NCI-H1436 (cell line): ENCODE data around the gene GPC4.

ENCODE experiments used
- DNase-seq: peaks from one replicate; lab custom pipeline; 2025; lab: John Stamatoyannopoulos, UW

Gene GPC4

DNA sequence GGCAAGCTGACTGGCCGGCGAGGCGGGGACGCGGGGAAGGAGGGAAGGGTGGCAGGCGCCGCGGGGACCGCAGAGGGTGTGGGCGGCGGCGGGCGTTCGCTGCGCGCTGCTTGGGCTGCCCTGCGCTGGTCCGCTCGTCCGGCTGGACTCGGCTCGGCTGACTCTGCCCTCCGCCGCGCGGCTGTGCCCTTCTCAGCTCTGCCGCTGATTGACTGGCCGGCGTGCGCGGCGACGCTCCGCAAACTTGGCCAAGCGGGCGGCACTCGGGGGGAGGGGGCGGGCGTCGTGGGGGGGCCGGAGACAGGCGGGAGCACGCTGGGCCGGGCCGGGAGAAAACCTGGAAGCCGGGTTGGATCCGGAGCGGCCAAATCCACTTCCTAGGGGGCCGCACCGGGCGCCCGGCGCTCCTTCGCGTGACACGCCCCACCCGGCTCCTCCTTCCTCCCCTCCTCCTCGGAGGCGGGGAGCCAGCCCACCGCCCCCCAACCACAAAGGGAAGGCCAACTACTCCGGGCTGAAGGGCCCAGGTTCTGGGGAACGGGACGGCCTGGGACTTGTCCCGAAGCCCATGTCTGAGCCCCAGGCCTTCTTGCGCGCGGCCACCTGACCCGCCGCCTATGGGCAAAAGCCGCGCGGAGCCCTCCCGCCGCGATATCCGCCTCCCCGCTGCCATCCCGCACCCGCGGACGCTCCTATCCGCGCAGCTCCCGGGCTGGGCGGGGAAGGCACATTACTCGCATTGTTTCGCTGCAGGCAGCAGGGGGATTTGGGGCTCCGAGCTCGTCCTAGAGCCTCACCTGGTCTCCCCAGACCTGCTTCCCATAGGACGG is at the start of gene GPC4:
Gene GPC4 (minus strand): TSS at position 214 of the 830 bp plus-strand sequence. CDS start 524 bp downstream, outside the sequence.
- peak; percentile 24 for DNase-seq

DNA sequence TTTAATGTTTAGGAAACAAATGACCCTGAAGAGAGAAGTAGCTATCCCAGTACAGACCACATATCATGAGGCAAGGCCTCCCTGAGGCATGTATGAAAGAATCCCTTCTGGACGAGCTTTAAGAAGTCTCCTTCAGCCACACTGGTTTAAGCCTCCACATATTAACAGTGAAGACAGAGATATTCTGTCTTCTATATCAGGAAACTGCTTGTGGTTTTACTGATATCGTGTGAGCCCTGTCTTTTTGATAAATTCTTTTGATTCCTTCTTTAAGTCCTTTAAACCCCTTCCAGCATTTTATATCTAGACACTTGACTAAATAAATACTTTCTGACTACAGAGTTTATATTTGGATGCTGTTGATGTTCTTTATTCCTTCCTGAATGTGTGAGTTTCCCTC is 45.9 kb upstream of the GPC4 start:
- DNase-seq: no peak

DNA sequence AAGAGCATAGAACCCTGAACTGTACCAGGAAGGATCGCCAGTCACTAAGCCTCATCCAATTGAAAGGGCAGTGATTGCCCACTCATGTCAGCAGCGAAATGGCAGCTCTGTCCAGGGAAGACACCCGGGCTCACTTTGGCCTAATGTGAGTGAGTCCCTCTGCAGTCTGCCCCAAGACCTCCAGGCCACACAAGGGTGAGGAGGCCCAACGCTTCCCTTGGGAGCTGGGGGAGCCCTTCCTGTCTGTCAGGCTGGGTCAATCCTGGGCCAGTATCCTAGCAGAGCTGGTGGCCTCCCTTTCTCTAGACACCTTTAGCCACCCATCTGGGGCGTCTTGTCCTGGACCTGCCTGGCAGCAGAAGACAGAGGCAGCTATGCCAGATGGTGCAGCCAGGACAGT is 39.6 kb upstream of the GPC4 start:
- no peak for DNase-seq

DNA sequence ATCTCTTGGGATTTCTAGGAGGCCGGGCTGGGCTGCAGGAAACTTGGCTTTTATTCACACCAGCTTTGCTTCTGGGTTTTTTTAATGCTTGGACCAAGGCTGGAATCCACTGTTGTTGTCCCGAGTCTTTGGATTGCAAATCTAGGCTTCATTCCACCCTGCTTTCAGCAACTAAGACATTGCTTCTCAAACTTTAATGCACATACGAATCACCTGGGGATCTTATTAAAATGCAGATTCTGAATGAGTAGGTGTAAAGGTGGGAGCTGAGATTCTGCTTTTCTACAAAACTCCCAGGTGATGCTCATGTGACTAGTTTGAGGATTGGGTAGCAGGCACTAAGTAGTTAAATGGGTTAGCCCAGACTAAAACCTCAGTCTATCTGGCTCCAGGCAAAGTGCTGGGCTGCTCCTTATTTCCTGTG is 39.2 kb upstream of the GPC4 start:
- DNase-seq: no peak

DNA sequence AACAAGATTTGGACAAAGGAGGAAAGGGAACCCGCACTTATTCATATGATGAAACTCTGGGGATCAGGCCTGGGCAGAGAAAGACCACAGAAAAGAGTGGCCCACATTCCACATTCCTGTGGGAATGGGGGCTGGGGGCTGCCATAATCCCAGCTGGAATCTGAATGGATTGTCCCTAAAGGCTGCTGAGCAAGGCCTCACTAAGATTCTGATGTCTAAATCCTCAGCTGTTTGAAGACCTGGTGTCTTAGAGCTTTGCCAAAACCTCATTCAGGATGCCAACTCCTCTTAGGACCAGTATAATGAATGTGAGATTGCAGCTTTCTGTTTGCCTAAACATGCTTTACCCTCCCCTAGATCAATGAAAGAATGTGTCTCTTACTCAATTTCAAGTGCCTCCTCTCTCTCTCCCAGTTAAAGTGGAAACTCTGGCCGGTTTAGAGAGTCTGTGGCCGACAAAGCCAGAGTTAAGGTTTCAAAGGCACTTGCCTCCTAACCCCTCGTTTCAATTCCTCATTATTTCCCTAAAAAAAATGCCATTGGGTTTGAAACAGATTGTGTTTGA is 33.3 kb upstream of the GPC4 start:
- no peak for DNase-seq

DNA sequence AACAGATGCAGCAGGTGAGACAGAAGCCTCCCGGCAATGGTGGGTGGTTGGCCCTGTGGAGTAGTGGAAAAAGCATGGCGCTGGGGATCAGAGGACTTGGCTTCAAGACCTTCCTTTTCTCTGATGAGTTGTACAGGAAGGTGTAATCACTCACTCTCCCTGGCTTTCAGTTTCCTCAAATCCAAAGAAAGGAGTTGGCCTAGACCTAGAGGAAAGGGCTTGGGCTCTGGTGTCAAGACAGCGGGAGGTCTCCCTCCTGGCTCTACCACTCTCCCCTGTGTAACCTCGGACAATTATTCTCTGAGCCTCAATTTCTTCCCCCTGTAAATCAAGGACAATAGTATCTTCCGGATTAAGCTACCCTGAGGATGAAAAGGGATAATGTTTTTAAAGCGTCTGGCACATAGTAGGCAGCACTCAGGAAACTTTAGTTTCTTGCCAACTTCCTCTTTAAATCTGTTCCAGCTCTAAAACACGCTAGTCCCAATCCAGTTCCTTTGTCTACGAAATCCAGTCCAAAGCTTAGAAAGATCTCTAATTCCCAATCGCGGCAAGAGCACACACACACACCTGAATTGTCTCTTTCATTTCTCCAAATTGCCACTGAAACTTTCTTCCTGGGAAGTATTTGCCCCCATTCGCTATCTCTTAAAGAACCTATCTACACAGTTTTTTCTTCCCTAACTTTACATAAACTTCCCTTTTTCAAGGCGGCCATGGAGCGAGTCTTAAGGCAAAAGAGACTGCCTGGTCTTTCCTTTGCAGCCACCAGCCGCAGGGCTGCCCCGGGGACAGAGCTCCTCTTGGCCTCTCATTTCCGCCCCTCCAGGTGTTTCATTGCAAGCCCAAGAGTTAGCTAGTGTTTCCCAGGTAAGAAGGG is 29.9 kb upstream of the GPC4 start:
- DNase-seq: peak; percentile 56

DNA sequence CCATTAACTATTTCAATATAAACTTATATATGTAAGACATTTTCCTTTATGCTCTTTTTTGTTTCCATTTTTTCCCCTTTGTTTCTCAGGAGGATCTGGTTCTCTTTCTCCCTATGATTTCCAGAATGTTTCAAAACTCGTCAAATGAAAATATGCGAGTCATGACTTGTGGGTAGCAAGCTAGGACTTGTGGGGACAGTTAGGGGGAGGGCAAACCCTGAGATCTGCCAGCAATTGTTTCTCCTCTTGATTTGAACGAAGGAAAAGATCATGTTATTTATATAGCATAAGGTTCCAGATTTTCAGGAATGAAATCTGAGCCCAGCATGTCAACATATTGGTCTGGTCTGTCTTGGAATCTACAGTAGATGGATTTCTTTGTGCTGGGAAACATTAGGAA is 28.9 kb upstream of the GPC4 start:
- no peak for DNase-seq

DNA sequence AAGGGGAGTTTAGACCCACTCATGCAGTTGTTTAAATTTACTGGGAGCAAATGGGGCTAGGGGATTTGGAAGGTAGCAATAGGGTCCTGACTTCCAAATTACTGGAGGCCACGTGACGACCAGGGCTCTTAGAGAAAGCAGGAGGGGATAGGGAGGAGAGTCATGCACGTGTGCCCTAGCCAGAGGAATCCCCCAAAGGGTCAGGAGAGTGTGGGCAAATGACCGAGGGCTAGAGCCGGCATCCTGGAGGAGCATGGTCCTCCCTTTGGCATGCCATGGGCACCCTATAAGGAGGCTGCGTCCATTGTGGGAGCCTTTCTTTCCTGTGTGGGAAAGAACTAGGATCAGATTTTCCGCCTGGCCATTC is 25.5 kb upstream of the GPC4 start:
- DNase-seq: no peak

DNA sequence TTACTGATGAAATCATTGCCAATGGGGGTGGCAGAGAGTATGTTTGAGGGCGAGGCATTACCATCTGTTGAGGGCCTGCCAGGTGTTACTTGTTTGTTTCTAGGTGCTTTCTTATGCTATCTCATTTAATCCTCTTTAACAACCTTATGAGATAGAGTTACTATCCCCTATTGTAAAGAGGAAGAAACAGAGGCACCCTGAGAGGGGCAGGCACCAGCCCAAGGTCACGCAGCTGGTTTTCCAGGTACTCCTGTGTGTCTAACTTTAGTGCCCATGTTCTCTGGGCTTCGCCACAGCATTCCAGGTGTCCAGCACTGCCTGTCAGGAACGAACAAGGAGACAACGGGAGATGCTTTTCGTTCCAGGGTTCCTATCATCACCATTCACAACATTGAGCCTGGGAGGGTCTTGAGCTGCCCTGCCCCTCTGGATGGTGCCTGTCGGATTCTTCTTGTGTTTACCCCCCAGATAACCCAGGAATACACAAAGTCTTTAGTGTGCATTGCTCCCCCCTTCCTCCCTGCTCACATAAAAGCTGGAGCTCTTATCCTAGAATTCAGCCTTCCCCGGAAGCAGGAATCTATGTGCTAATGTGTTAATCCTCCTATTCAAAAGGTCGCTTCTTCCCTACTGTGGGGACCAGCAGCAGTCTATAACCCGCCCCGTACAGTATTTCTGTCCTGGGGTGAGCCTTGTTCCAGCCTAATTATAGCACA is 24.9 kb upstream of the GPC4 start:
- no peak for DNase-seq

DNA sequence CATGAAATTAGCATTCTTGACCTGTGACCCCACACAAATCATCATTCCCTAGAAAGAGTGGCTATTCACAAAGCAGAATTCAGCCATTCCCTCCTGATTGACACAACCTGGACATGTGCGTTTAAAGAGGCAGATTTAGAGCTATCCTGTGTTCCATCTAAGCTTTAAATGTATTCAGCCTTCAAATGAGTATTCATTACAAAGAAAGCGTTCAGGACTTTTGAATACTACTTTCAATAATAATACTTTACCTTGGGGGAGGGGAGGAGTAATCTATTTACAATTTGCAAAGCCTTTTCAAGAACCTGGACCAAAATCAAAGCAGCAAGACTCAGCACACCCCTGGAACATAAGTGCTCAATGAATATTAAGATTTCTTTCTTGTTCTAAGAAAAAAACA is 22.5 kb upstream of the GPC4 start:
- DNase-seq: no peak

DNA sequence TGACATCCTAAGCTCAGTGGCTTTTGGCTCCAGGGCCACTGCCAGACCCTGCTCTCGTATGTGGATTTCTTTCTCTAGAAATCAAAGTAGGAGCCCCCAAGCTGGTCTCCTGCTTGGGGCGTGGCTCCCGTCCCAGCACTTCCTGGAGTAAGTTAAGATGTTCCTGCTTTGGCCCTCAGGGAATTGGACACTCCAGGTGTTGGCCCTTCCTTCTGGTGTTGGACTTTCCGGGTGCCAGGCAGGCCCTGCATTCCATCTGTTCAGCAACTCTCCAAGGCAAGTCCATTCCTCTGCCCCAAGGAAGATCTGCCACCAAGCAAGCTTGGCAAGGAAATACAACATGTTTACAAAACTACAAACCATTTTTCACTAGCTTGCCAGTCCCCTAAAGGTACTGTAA is 22.1 kb upstream of the GPC4 start:
- no peak for DNase-seq

DNA sequence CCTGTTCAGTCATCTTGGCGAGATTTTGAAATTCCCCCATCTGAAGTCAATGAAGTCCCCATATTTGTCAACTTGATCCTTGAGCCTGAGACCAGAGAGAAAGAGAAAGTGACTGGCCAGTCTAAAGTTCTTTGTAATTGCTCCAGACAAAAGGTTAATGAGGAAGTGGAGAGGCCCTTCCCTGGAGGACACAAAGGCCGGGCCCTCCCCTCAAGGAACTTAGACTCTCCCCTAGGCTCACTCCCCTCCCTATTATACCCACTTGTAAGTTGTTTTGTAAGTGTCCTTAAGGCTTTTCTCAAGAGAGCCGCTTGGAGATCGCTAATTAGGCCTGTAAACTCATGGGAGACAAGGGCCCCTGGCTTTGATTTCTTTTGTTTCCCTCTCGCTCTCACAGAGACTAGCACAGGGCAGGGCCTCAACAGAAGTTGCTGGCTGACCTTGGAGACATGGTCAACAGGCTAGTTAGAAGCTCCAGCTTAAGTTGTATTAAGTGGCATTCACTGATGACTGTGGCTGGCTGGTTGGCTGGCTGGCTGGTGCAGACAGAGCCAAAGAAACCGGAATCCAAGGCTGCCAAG is 20.3 kb upstream of the GPC4 start:
- peak; percentile 27 for DNase-seq

DNA sequence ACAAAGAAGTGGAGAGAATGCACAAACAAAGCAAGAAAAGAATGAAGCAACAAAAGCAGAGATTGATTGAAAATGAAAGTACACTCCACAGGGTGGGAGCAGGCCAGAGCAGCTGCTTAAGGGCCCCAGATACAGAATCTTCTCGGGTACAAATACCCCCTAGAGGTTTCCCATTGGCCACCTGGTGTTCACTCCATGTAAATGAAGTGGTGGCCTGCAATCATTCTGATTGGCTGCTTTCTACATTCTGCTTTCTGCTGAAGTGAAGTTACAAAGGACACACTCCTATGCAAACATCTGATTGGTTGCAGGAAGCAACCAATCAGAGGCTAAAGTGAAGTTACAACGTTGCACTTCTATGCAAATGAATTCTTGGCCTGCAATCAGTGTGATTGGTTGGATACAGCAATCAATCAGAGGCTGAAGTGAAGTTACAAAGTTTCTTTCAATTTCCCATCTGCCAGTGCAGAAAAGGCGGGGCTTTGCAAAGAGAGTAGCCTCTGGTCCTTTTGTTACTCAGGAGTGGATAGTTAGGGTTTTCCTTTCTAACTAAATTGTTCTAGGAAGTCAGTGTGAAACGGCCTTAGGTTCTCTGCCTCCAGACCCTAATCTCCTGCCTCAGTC is 19.0 kb upstream of the GPC4 start:
- DNase-seq: peak; percentile 37

DNA sequence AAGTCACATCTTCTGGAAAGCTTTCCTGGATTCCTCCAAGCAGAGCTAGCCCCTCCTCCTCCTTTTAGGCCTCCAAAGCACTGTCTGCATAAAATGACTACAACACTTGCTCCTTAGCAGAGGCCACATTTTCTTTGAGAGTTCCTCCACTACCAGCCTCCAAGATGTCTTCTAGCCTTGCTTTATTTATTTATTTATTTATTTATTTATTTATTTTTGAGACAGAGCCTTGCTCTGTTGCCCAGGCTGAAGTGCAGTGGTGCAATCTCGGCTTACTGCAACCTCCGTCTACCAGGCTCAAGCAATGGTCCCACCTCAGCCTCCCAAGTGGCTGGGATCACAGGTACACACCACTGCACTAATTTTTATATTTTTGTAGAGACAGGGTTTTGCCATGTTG is 4.6 kb upstream of the GPC4 start:
- DNase-seq: no peak

DNA sequence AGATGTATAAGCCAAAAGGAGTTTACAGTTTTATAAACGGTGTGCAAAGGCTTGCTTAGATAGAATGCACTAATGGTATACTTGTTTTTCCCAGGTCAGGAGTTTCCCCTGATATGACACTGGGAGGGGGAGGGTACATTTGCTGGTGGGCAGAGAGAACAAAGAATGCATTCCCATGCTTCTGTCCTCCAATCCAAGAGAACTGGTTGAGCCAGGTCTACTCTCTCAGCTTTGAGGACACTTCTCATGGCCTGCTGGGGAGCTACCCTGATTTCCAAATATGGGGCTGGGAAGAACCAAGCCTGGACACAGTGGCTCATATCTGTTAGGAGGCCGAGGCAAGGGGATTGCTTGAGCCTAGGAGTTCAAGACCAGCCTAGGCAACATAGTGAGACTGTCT is 3.3 kb upstream of the GPC4 start:
- DNase-seq: no peak

DNA sequence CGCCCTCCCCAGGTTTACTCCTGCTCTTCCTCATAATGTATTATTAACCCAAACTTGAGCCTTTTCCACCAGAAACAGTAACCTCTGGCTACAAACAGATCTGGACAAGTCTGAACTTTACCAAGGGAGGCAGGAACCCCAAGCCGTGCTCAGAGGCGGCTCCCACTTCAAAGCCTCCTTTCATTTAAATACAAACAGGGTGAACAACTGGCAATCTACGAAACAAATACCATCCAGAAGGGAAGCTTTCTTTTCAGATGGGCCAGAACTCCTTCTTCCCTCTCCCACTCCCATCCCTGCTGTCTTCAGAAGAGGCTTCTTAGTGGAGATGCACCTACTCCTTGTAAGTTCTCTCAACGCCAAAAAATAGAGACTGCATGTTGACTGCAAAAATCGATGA is 2.1 kb upstream of the GPC4 start:
- no peak for DNase-seq

DNA sequence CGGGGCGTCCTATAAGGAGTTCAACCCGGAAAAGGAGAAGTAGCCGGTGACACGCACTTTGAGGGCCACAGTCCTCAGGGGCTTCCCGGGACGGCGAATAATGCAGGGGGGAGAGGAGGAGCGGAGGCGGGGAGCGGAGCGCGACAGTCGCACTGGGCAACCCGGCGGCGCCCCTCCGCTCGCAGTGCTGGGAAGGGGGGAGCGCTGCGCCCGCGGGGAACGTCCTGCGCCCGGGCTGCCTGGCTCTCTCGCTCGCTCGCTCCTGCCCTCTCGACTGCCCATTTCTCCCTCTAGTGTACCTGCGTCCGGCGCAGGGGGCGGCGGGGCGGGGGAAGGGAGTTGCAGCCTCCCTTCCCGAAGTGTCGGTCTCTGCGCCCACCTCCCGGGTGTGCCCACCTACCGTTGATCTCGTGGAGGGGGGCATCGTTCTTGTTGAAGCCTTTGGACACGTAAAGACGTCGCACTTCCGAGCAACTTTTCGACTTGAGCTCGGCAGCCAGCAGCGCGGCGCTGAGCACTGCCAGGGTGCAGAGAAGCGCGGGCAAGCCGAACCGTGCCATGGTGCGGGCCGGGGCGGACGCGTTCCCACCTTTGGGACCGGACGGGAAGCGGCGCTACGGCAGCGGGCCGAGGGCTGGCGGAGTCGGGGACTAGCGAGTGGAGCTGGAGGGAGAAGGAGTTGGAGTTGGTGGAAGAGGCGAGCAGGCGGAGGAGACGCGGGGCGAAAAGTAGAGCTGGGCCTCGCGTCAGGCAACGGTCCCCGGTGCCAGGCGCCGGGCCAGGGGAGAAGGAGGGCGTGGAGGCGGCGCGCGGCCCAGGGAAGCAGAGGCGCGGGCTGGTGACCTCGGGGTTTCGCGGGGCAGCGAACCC is 648 bp downstream of the GPC4 start:
- peak; percentile 0 for DNase-seq

DNA sequence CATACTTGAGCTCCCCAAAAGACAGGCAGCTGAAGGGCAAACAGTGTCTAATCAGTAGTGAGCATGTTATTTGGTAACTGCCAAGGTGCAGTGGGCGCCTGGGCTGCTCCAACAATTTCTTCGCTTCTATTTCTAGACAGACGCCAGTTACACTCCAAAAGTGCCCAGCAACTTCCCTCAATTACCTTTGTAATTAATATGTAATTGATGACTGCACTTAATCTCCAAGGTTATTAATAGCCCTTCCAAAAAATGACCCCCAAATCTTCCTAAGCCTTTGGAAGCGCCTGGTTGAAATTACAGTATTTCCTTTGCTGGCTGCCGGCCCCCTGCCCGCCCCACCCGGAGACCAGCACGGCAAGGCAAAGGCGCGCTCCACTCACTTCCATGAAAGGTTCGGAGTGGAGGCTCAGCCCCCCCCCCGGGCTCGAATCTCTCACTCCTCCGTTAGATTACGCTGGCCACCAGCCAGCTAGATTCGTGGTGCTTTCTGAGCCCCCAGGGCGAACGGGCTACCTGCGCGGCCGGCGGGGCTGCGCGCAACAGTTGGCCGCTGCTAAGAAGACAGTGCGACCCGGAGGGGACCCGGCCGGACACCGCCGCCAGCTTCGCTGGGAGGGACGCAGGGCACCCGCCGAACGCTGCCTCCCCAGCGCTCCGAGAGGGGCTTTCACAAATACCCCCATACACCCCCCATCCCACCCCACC is 1.9 kb downstream of the GPC4 start:
- DNase-seq: no peak

DNA sequence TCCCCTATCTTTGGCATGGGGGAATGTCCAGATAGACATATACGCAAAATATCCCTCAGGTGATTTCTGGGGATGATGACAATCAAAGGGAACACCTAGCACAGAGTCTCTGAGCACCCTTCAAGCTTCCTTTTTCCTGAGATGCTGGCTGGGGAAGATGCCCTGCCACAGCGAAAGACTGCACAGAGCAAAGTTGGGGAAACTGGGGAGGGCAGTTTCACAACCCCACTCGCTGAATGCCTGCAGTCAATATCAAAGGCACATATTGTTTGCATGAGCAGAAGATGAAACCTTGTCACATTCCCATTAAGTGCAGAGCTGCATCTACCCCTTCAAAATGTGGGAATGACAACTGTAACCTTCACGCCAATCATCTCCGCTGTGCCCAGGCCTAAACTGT is 2.6 kb downstream of the GPC4 start:
- no peak for DNase-seq

DNA sequence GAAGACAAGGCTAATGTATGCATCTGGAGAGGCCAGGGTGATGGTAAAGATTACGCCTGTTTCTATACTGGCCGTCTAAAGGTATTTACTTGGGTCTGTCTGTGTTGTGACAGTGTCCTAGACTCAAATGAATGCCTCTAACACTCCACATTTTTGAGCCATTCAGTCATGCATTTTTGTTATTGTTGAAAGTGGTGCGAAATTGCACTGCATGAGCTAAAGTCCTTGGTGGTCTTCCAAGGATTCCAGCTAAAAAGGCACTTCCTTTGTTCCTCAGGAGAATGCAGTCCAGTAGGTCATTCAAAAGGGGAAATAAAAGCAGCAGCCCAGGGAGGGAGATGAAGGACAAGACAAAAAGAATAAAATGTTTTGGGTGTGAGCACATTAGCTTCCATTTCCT is 3.0 kb downstream of the GPC4 start:
- no peak for DNase-seq
